Germinal center (tissue), 1 donor: ENCODE results near the gene UMAD1.
"Not testable (repeated sequence)": the region's sequence is repeated elsewhere in the genome, so short reads cannot be mapped to it uniquely, and the experiment has no call there.

Experiments
- DNase-seq: peaks from one replicate; pipeline ENCODE4 v3.0.0; 2012; ENCODE audit warnings: mixed read lengths, low spot score

UMAD1 gene

GRCh38 chr7:7798510-7798909, 158.0 kb downstream of the UMAD1 start:
- no peak for DNase-seq

GRCh38 chr7:7799138-7799537, 158.6 kb downstream of the UMAD1 start:
- DNase-seq: no peak

GRCh38 chr7:7802531-7802930, 162.0 kb downstream of the UMAD1 start:
- no peak for DNase-seq

- no peak for DNase-seq
Measured at GRCh38 chr7:7803715-7804178, 163.2 kb downstream of the UMAD1 start.

GRCh38 chr7:7804822-7805221, 164.3 kb downstream of the UMAD1 start:
- DNase-seq: not testable (repeated sequence)

- no peak for DNase-seq
Measured at GRCh38 chr7:7805511-7806153, 165.1 kb downstream of the UMAD1 start.

- DNase-seq: no peak
Measured at GRCh38 chr7:7808156-7808555, 167.6 kb downstream of the UMAD1 start.

GRCh38 chr7:7808626-7809025, 168.1 kb downstream of the UMAD1 start:
- DNase-seq: no peak

GRCh38 chr7:7810380-7810779, 169.8 kb downstream of the UMAD1 start:
- no peak for DNase-seq

- DNase-seq: no peak
Measured at GRCh38 chr7:7810826-7811225, 170.3 kb downstream of the UMAD1 start.

- no peak for DNase-seq
Measured at GRCh38 chr7:7812112-7812511, 171.6 kb downstream of the UMAD1 start.

- no peak for DNase-seq
Measured at GRCh38 chr7:7815395-7815794, 174.8 kb downstream of the UMAD1 start.

GRCh38 chr7:7816084-7816483, 175.5 kb downstream of the UMAD1 start:
- DNase-seq: peak; percentile 42

GRCh38 chr7:7816816-7817536, 176.4 kb downstream of the UMAD1 start:
- DNase-seq: no peak

- DNase-seq: no peak
Measured at GRCh38 chr7:7817748-7818147, 177.2 kb downstream of the UMAD1 start.

GRCh38 chr7:7818179-7818578, 177.6 kb downstream of the UMAD1 start:
- DNase-seq: not testable (repeated sequence)

GRCh38 chr7:7819442-7820247, 179.1 kb downstream of the UMAD1 start:
- DNase-seq: no peak

GRCh38 chr7:7820409-7820808, 179.9 kb downstream of the UMAD1 start:
- DNase-seq: no peak

- DNase-seq: no peak
Measured at GRCh38 chr7:7820939-7821338, 180.4 kb downstream of the UMAD1 start.

GRCh38 chr7:7821517-7821916, 181.0 kb downstream of the UMAD1 start:
- DNase-seq: no peak

GRCh38 chr7:7825294-7825693, 184.7 kb downstream of the UMAD1 start:
- not testable (repeated sequence) for DNase-seq

- DNase-seq: no peak
Measured at GRCh38 chr7:7829667-7830066, 189.1 kb downstream of the UMAD1 start.
